Ishikawa (cell line): ENCODE results near the gene TRIM2.

Experiments
- EP300 ChIP-seq: IDR thresholded peaks from 2 replicates; pipeline ENCODE4 v1.6.1; 2012; ENCODE audit warnings: borderline replicate concordance
- RAD21 ChIP-seq: IDR thresholded peaks from 2 replicates; pipeline ENCODE4 v1.6.1; 2012; ENCODE audit warnings: low read depth
- TAF1 ChIP-seq: IDR thresholded peaks from 2 replicates; pipeline ENCODE4 v1.6.1; 2012; ENCODE audit warnings: low read depth, mild to moderate bottlenecking
- TF ChIP-seq, protein P1 (sequence below): IDR thresholded peaks from 2 replicates; pipeline ENCODE4 v1.6.1; 2012; ENCODE audit warnings: low read depth, mild to moderate bottlenecking

DNA sequence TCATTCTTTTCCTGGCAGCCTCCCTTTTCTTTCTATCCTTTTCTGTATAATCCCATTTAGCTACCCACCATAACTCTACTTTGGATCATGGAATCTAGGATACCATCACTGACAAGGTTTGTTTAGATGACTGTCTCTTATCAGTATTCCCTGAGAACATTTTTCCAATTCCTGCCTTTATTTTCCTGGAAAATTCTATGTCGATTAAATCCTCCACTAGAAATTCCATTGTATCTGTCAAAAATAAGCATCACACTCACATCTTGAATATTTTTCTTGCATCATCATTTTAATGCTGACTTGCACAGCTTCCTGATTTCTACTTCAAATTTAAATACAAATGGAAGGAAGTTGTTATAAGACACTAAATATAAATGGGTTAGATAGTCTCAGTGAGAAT is 20.2 kb downstream of the TRIM2 start:
- TF ChIP-seq TAF1 = no peak
- TF ChIP-seq RAD21 = no peak
- no peak for TF ChIP-seq EP300
- TF ChIP-seq, protein P1, sequence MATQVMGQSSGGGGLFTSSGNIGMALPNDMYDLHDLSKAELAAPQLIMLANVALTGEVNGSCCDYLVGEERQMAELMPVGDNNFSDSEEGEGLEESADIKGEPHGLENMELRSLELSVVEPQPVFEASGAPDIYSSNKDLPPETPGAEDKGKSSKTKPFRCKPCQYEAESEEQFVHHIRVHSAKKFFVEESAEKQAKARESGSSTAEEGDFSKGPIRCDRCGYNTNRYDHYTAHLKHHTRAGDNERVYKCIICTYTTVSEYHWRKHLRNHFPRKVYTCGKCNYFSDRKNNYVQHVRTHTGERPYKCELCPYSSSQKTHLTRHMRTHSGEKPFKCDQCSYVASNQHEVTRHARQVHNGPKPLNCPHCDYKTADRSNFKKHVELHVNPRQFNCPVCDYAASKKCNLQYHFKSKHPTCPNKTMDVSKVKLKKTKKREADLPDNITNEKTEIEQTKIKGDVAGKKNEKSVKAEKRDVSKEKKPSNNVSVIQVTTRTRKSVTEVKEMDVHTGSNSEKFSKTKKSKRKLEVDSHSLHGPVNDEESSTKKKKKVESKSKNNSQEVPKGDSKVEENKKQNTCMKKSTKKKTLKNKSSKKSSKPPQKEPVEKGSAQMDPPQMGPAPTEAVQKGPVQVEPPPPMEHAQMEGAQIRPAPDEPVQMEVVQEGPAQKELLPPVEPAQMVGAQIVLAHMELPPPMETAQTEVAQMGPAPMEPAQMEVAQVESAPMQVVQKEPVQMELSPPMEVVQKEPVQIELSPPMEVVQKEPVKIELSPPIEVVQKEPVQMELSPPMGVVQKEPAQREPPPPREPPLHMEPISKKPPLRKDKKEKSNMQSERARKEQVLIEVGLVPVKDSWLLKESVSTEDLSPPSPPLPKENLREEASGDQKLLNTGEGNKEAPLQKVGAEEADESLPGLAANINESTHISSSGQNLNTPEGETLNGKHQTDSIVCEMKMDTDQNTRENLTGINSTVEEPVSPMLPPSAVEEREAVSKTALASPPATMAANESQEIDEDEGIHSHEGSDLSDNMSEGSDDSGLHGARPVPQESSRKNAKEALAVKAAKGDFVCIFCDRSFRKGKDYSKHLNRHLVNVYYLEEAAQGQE = no peak
